Uterus (tissue), 2 donors: ENCODE data around the gene FBXW12.

Experiments
- CTCF ChIP-seq, 4 experiments: fragments of 200-600 bp in 2 of 4; fragments of 450-650 bp in 2 of 4; sonication (generic) in 2 of 4; IDR thresholded peaks; one replicate each; pipeline ENCODE4 v1.5.1; 2016 to 2019; ENCODE audit warnings: antibody characterized with exemption in 4 of 4, mild to moderate bottlenecking in 2 of 4, moderate library complexity in 1 of 4
- POLR2A ChIP-seq, 2 donors: fragments of 450-650 bp; IDR thresholded peaks; one replicate each; pipeline ENCODE4 v1.6.1; 2016; ENCODE audit warnings: antibody characterized with exemption in 2 of 2, mild to moderate bottlenecking in 1 of 2, moderate library complexity in 1 of 2

GRCh38 chr3:48372377-48372770 is 355 bp downstream of the FBXW12 start:
- TF ChIP-seq CTCF (IDR thresholded peaks at IDR 0.05) (no peak), POLR2A (IDR thresholded peaks at IDR 0.05) (no peak)
